ENCODE results near the gene SGTA. TPM values are rescaled to one million over a fixed set of nuclear protein-coding genes. Genes with fewer than 3 reads are reported as not detected.

Gene SGTA
- total and polyA plus RNA-seq, 2 experiments from 2014 or later: 71.6 to 102 TPM

- TF ChIP-seq POLR2AphosphoS5 (IDR thresholded peaks at IDR 0.05; ENCODE audit: low read depth) (no peak), ZNF462 (CRISPR knock-in tag; IDR thresholded peaks at IDR 0.05) (no peak), NANOG (IDR thresholded peaks at IDR 0.05; ENCODE audit: borderline replicate concordance) (no peak), ZNF331 (CRISPR knock-in tag; IDR thresholded peaks at IDR 0.05; ENCODE audit: low read depth) (no peak), EZH2 (IDR thresholded peaks at IDR 0.05; ENCODE audit: low read depth, unreplicated experiment) (no peak), JUNB (IDR thresholded peaks at IDR 0.05; ENCODE audit: unreplicated experiment) (no peak), EZH2phosphoT487 (IDR thresholded peaks at IDR 0.05; ENCODE audit: unreplicated experiment) (no peak), ETS1 (IDR thresholded peaks at IDR 0.05) (no peak), STAT1 (IDR thresholded peaks at IDR 0.05; ENCODE audit: unreplicated experiment) (no peak)
- Histone ChIP-seq H3K4me3 (no peak overlapping the region), H3K4me1 (ENCODE audit: insufficient read depth) (no peaks in the 10 kb centered on the region), H3K9me2 (ENCODE audit: insufficient read depth) (no peaks in the 10 kb centered on the region), H3K36me3 (ENCODE audit: insufficient read depth) (no peaks in the 10 kb centered on the region), H2AFZ (no peak overlapping the region), H3K27ac (ENCODE audit: low read depth) (no peak overlapping the region), H3K4me2 (no peak overlapping the region), H3K27me3 (ENCODE audit: insufficient read depth) (no peaks in the 10 kb centered on the region), H3F3A (replicated peaks; ENCODE audit: low read depth) (no peaks in the 10 kb centered on the region), H3K79me2 (replicated peaks; ENCODE audit: insufficient read depth) (no peaks in the 10 kb centered on the region), H4K20me1 (replicated peaks; ENCODE audit: insufficient read depth) (no peaks in the 10 kb centered on the region)
- peaks cover 14% of the 10 kb centered on the region for H3K9me3 Mint-ChIP-seq
- H3K36me3 Mint-ChIP-seq (ENCODE audit: low read depth): peaks cover 12% of the 10 kb centered on the region
- no peak overlapping the region for H3K4me3 Mint-ChIP-seq
- no peak overlapping the region for H3K27ac Mint-ChIP-seq
- DNase-seq (ENCODE audit: low spot score) (no peak), ATAC-seq (no peak)
- H3K27me3 Mint-ChIP-seq (ENCODE audit: insufficient read depth, low read depth, poor library complexity): peaks cover 6% of the 10 kb centered on the region
- no peaks in the 10 kb centered on the region for H3K4me1 Mint-ChIP-seq
These were observed 71.8 kb downstream of the SGTA start for GRCh38 chr19:2711172-2711874.
